Stomach smooth muscle (tissue), 2 donors: ENCODE measurements around the gene FXYD4.
"Not testable (repeated sequence)": the region's sequence is repeated elsewhere in the genome, so short reads cannot be mapped to it uniquely, and the experiment has no call there.

ENCODE experiments used
- H3K27ac ChIP-seq: one replicate; pipeline ENCODE4 v1.7.0; 2013; ENCODE audit warnings: mild to moderate bottlenecking, low read length, inconsistent platforms
- H3K27me3 ChIP-seq, 2 donors: one replicate each; pipeline ENCODE4 v1.7.0; 2013; ENCODE audit warnings: low read length in 2 of 2; ENCODE audit not compliant: insufficient read depth in 2 of 2, control insufficient read depth in 1 of 2
- H3K36me3 ChIP-seq, 2 donors: one replicate each; pipeline ENCODE4 v1.7.0; 2013; ENCODE audit warnings: low read length in 2 of 2; ENCODE audit not compliant: control insufficient read depth in 2 of 2, insufficient read depth in 2 of 2
- H3K4me1 ChIP-seq: one replicate; pipeline ENCODE4 v1.7.0; 2013; ENCODE audit warnings: low read length; ENCODE audit not compliant: control insufficient read depth, insufficient read depth
- H3K4me3 ChIP-seq, 2 donors: one replicate each; pipeline ENCODE4 v1.7.0; 2013; ENCODE audit warnings: low read length in 2 of 2
- H3K9ac ChIP-seq, 2 donors: one replicate each; pipeline ENCODE4 v1.7.0; 2013; ENCODE audit warnings: low read length in 2 of 2, mild to moderate bottlenecking in 1 of 2
- H3K9me3 ChIP-seq, 2 donors: one replicate each; pipeline ENCODE4 v1.7.0; 2013; ENCODE audit warnings: low read length in 2 of 2; ENCODE audit not compliant: control insufficient read depth in 2 of 2
- donor health status: healthy.
- donor health status: Pancreatic carcinoma.

Gene FXYD4

DNA sequence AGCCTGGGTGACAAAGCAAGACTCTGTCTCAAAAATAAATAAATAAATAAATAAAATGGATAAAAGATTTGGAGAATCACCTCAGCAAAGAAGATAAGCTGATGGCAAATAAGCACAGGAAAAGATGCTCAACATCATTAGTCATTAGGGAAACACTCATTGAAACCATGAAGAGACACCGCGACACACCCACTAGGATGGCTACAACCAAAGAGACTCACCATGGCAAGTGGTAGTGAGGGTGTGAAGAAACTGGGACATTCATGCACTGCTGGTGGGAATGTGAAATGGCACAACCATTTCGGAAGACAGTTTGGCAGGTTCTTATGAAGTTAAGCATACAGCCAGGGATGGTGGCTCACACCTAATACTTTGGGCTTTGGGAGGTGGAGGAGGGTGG is 37.8 kb upstream of the FXYD4 start:
- Histone ChIP-seq H3K4me1 (no peaks in the 10 kb centered on the region), H3K4me3 (no peak overlapping the region), H3K36me3 (no peaks in the 10 kb centered on the region), H3K27ac (no peak overlapping the region), H3K9me3 (no peaks in the 10 kb centered on the region), H3K27me3 (peaks cover 3 to 5% of the 10 kb centered on the region in 2 donors), H3K9ac (no peak overlapping the region)

DNA sequence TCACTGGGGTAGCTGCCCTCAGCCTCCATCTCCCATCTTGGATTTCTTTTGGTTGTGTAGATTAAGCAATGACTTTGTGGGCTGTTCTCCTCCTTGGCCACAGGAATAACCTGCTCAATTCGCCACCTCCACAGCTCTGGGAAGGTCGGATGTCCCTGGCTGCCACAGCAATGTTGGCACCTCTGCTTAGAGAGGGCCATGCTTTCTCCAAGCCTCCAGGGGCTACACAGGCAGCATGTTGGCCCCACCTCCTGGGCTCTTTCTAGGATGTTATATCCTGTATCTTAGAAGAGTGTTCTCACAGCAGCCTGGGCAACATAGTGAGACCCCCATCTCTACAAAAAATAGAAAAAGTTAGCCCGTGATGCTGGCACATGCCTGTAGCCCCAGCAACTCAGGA is 35.4 kb upstream of the FXYD4 start:
- Histone ChIP-seq H3K9ac (no peak overlapping the region), H3K4me3 (no peak overlapping the region), H3K36me3 (no peaks in the 10 kb centered on the region), H3K4me1 (no peaks in the 10 kb centered on the region), H3K9me3 (no peaks in the 10 kb centered on the region), H3K27me3 (peaks cover 6 to 8% of the 10 kb centered on the region in 2 donors), H3K27ac (no peak overlapping the region)

DNA sequence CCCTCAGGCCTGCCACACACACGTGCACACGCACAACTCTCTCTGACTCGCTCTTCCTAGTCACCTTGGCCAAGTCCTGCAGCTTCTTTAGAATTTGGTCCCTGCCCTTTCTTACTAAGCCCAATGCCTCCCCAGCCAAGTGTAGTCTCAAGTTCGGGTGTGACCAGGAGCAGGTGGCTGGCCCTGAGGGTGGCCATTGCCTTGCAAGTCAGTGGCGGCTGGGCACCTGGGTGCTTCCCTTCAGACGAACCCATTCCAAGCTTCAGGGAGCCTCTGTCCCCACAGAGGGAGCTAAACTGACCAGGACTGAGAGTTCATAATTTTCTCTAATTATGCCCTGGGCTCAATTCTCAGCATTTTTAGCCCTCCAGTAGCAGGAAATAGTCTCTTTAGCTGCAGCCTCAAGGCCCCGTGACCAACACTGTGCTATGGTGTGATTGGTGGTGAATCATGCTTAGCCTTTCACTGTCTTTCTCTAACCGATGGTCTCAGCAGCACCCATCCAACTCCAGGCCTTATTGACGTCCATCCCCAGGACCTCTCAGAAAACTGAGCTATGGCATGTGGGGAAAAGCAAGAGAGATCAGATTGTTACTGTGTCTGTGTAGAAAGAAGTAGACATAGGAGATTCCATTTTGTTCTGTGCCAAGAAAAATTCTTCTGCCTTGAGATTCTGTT is 34.7 kb upstream of the FXYD4 start:
- Histone ChIP-seq H3K9ac (no peak overlapping the region), H3K27ac (no peak overlapping the region), H3K36me3 (no peaks in the 10 kb centered on the region), H3K27me3 (peaks cover 6 to 10% of the 10 kb centered on the region in 2 donors), H3K4me3 (no peak overlapping the region), H3K4me1 (no peaks in the 10 kb centered on the region), H3K9me3 (no peaks in the 10 kb centered on the region)

DNA sequence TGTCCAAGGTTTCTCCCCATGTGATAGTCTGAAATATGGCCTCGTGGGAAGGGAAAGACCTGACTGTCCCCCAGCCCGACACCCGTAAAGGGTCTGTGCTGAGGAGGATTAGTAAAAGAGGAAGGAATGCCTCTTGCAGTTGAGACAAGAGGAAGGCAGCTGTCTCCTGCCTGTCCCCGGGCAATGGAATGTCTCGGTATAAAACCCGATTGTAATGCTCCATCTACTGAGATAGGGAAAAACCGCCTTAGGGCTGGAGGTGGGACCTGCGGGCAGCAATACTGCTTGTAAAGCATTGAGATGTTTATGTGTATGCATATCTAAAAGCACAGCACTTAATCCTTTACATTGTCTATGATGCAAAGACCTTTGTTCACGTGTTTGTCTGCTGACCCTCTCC is 33.9 kb upstream of the FXYD4 start:
- H3K9ac ChIP-seq, H3K4me3 ChIP-seq, H3K36me3 ChIP-seq, H3K27me3 ChIP-seq, H3K9me3 ChIP-seq, H3K4me1 ChIP-seq, H3K27ac ChIP-seq: not testable (repeated sequence)

DNA sequence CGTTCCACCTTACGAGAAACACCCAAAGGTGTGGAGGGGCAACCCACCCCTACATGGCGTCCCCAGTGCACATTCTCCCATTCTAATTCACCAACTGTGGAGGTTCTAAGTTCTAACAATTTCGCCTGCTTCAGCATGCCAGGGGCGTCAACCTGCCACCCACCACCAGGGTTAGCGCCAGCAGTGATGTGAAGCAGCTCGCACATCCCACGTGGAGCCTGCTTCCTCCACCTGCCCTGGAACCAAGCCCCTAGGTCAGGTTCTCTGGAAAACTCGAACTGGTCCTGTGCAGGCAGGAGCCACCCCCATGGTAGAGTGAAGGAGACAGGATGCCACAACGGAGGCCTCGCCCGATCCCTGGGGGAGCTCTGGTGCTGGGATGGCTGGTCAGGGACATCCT is 33.3 kb upstream of the FXYD4 start:
- Histone ChIP-seq H3K4me3 (no peak overlapping the region), H3K36me3 (no peaks in the 10 kb centered on the region), H3K27ac (no peak overlapping the region), H3K27me3 (peaks cover 6 to 10% of the 10 kb centered on the region in 2 donors), H3K4me1 (no peaks in the 10 kb centered on the region), H3K9ac (no peak overlapping the region), H3K9me3 (no peaks in the 10 kb centered on the region)

DNA sequence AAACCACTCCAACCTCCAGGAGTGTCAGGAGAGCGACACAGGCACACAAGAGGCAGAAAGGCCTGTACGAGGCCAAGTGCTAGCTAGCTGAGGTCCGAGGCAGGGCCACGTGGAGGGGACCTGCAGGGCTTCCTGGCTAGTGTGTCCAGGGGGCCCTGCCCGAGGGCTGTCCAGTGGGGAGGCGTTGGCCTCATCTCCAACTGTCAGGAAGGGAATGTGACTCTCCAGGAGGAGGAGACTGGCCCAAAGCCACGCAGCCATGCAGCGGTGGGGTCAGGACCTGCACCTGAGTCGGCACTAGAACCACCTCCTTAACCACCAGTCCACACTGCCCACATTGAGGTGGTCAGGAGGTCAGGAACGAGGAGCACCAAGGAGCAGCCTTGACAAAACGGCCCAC is 32.3 kb upstream of the FXYD4 start:
- no peak overlapping the region for H3K9ac ChIP-seq
- H3K27me3 ChIP-seq: peaks cover 6 to 10% of the 10 kb centered on the region in 2 donors
- no peaks in the 10 kb centered on the region for H3K36me3 ChIP-seq
- no peak overlapping the region for H3K4me3 ChIP-seq
- no peaks in the 10 kb centered on the region for H3K9me3 ChIP-seq
- H3K4me1 ChIP-seq: no peaks in the 10 kb centered on the region
- no peak overlapping the region for H3K27ac ChIP-seq

DNA sequence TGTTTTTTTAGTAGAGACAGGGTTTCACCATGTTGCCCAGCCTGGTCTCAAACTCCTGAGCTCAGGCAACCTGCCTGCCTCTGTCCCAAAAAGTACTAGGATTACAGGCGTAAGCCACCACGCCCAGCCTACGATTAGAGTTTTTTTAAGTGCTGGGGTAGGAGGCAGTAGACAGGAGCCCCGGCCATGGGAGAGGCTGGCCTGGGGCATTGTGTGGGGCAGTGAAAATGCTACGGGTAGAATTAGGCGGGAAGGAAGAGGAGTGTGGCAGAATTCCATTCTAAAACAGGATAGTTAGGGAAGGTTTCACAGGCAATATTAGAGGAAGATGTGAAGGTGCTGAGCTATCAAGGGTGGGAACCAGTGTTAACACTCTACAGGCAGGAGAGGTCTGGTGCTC is 31.3 kb upstream of the FXYD4 start:
- Histone ChIP-seq H3K36me3 (no peaks in the 10 kb centered on the region), H3K9ac (no peak overlapping the region), H3K9me3 (no peaks in the 10 kb centered on the region), H3K4me1 (no peaks in the 10 kb centered on the region), H3K4me3 (no peak overlapping the region), H3K27me3 (peaks cover 6 to 10% of the 10 kb centered on the region in 2 donors), H3K27ac (no peak overlapping the region)

DNA sequence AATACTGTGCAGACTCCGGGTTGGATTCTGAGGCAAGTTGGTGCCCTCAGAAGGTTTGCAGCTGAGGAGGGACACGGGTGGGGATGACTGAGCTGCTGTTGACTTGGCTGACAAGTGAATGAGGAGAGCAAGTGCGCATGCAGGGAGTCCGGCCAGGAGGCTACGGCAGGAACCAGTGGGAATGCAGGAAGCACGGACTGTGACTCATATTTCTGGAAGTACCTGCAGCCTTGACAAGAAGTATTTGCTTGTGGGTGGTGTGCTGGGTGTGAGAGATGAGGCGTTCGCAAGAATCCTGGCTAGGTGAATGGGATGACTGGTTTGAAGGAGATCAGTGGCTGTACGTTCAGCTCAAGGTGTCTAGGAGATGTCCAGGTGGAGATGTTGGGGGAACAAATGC is 30.8 kb upstream of the FXYD4 start:
- no peak overlapping the region for H3K9ac ChIP-seq
- no peaks in the 10 kb centered on the region for H3K36me3 ChIP-seq
- H3K4me3 ChIP-seq: no peak overlapping the region
- no peaks in the 10 kb centered on the region for H3K4me1 ChIP-seq
- no peak overlapping the region for H3K27ac ChIP-seq
- H3K9me3 ChIP-seq: no peaks in the 10 kb centered on the region
- H3K27me3 ChIP-seq: peaks cover 6 to 10% of the 10 kb centered on the region in 2 donors

DNA sequence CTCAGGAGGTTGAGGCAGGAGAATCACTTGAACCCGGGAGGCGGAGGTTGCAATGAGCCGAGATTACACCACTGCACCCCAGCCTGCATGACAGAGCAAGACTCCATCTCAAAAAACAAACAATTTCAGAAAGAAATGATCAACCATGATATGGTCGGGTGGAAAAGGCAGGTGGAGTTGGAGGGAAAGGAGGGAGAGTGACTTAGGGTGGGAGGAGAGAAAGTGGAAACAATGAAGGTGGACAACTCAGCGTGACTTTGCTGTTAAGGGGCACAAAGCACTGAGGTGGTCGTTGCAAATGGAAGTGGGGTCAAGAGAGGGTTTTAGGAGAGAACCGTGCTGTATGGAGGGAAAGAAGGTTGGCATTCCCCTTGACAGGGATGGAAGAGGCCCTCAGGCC is 30.0 kb upstream of the FXYD4 start:
- Histone ChIP-seq H3K27me3 (peaks cover 6 to 7% of the 10 kb centered on the region in 2 donors), H3K9me3 (no peaks in the 10 kb centered on the region), H3K4me3 (no peak overlapping the region), H3K9ac (no peak overlapping the region), H3K4me1 (no peaks in the 10 kb centered on the region), H3K36me3 (no peaks in the 10 kb centered on the region), H3K27ac (no peak overlapping the region)

DNA sequence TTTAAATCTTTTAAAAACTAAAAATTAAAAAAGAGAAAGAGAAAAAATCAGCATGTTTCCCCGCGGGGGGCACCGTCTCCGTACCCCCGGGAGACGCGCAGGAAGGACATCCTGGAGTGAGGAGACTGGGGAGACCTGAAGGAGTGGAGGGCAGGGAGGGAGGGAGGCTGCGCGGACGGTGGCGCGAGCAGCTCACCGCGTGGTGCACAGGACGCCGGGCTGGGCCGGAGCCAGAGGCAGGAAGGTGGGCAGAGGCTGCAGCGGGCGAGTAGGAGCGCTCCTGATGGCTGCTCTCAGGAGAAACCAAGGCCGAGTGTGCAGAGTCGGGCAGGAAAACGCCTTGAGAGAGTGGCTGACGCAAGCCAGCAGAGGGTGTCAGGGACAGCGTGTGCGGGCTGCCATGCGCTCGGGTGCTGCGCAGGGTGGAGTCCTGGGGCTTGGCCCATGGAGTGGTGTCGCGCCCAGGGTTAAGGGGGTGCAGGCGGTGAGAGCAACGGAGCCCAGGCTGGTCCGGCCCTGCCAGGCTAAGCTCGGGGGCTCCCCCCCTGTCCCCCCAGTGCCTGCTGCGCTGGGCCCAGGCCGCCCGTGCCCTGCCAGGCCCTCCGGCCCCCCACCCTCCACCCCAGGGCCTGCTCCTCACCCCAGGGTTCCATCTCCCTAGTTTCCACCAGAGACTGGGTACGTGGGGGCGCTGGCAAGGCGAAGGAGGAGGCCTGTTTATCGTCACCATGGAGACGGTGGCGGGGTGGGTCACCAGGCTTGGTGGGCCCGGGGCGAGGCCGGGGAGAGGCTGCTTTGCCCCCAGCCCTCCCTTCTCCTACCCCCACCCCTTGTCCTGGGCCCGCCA is 28.9 kb upstream of the FXYD4 start:
- H3K9ac ChIP-seq: no peak overlapping the region
- H3K4me3 ChIP-seq: no peak overlapping the region
- no peaks in the 10 kb centered on the region for H3K9me3 ChIP-seq
- no peaks in the 10 kb centered on the region for H3K4me1 ChIP-seq
- no peak overlapping the region for H3K27ac ChIP-seq
- peaks cover 6 to 7% of the 10 kb centered on the region in 2 donors for H3K27me3 ChIP-seq
- no peaks in the 10 kb centered on the region for H3K36me3 ChIP-seq

DNA sequence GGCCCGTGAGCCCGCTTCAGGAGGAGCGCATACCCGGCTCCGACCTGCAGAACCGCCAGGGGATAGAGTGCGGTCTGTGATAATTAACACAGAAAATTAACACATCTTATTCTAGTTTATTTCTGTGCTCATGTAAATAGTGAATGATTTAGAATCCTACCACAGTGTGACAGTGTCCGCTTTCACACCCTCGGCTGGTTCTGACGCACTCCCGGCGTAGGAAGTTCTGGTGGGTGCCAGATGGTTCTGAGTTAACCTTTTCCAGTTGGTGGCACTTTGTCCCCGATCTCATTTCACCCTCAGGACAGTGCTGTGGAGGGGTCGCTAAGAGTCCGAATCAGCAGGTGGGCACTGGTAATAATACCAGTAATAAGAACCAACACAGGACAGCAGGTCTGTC is 28.3 kb upstream of the FXYD4 start:
- Histone ChIP-seq H3K27ac (no peak overlapping the region), H3K9me3 (no peaks in the 10 kb centered on the region), H3K27me3 (peaks cover 4 to 6% of the 10 kb centered on the region in 2 donors), H3K4me1 (no peaks in the 10 kb centered on the region), H3K9ac (no peak overlapping the region), H3K36me3 (no peaks in the 10 kb centered on the region), H3K4me3 (no peak overlapping the region)
